Right lobe of liver (tissue), 4 donors: ENCODE measurements around the gene TRIM71.

Experiments
- POLR2A ChIP-seq: fragments of 450-650 bp; IDR thresholded peaks from one replicate; pipeline ENCODE4 v1.6.1; 2017; ENCODE audit warnings: antibody characterized with exemption, mild to moderate bottlenecking
- TF ChIP-seq, protein P1 (sequence below), 4 donors: fragments of 200-600 bp in 3 of 4; fragments of 450-650 bp in 1 of 4; IDR thresholded peaks; one replicate each; pipeline versions ENCODE4 v1.5.1 to v1.8.0; 2016 to 2022; ENCODE audit warnings: antibody characterized with exemption in 4 of 4, mild to moderate bottlenecking in 2 of 4
- donor health status: DM: no; HTN: no; CAD: no.
- donor health status: DM: no; HTN: no; CAD: no.
- donor health status: DM: no; HTN: yes; CAD: no.

DNA sequence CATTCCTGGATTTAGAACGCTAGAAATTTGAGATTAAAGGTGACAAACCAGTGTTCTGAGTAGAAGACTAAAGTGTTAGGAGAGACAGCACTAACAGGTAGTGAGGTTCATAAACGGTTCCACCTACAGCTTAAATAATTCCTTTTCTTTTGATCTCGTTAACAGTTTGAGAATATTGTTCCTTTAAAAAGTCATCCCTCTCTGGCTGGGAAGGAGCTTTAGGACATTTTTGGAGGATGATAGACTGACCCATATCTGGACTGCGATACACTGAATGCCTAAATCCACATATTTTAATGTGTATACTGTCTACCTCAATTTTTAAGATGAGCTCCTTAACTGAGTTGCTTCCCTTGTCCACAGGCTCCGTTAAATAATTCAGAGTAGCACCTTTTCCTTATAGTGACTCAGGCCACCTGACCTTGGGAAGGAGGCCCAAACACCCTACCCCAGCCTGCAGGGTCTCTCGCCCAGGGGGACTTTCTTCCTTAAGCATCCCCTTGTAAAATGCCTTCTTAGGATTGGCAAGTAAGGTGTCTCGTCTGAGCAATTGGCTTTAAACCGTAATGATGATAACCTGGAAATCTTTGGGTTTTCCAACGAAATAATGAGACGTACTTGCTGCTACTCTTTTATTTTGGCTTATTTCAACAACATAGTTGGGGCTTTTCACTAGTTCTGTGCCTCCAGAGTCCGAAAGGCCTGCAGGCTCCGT, 3.3 kb downstream of the TRIM71 start:
- TF ChIP-seq, protein P1, sequence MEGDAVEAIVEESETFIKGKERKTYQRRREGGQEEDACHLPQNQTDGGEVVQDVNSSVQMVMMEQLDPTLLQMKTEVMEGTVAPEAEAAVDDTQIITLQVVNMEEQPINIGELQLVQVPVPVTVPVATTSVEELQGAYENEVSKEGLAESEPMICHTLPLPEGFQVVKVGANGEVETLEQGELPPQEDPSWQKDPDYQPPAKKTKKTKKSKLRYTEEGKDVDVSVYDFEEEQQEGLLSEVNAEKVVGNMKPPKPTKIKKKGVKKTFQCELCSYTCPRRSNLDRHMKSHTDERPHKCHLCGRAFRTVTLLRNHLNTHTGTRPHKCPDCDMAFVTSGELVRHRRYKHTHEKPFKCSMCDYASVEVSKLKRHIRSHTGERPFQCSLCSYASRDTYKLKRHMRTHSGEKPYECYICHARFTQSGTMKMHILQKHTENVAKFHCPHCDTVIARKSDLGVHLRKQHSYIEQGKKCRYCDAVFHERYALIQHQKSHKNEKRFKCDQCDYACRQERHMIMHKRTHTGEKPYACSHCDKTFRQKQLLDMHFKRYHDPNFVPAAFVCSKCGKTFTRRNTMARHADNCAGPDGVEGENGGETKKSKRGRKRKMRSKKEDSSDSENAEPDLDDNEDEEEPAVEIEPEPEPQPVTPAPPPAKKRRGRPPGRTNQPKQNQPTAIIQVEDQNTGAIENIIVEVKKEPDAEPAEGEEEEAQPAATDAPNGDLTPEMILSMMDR (IDR thresholded peaks at IDR 0.05) = no peak
- no peak for TF ChIP-seq POLR2A
